Fibroblast of lung (primary cell): ENCODE data around the gene CD6.

Source experiments
- EZH2 ChIP-seq: IDR thresholded peaks from 2 replicates; pipeline ENCODE4 v1.5.1; 2012; ENCODE audit warnings: low read length, control low read depth, mild to moderate bottlenecking; ENCODE audit errors: missing control alignments
- TF ChIP-seq, protein P1 (sequence below), 2 donors: IDR thresholded peaks in 1 of 2; conservative IDR thresholded peaks in 1 of 2; 1 replicate in 1 of 2; 2 replicates in 1 of 2; pipeline ENCODE4 v1.5.1; 2011 to 2012; ENCODE audit warnings: low read length in 2 of 2, control low read depth in 1 of 2, inconsistent platforms in 1 of 2, low read depth in 1 of 2, mild to moderate bottlenecking in 1 of 2

DNA sequence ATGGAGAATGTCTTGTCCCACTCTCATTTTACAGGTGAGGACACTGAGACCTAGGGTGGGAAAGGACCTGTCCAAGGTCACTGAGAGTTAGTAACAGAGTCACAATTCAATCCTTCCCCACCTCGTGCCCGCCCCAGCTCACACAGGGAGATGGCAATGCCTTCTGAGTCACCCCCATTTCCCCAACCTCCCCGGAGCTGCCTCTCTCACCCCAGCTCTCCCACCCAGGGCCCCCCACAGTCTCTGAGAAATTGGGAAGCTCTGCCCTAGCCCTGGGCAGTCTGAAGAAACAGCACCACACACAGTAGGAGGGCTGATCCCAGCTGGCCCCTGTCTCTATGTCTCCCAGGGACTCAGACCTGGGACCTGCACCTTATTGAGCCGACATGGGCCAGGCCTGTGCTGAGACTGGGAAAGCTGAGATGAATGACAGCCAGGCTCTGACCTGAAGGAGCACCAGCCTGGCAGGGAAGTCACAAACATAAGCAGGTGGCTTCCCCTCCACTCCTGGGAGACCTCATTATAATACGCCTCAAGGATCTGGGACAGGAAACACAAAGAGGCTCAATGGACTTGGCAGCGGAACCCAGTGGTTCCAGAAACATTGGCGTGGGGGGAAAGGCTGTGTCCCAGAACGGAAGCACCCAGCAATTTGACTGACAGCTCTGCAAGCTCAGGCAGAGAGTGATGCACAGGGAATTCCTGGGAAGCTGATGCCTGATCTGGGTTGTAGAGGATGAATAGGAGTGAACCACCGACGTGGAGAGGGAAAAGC, 51.0 kb downstream of the CD6 start:
- TF ChIP-seq, protein P1, sequence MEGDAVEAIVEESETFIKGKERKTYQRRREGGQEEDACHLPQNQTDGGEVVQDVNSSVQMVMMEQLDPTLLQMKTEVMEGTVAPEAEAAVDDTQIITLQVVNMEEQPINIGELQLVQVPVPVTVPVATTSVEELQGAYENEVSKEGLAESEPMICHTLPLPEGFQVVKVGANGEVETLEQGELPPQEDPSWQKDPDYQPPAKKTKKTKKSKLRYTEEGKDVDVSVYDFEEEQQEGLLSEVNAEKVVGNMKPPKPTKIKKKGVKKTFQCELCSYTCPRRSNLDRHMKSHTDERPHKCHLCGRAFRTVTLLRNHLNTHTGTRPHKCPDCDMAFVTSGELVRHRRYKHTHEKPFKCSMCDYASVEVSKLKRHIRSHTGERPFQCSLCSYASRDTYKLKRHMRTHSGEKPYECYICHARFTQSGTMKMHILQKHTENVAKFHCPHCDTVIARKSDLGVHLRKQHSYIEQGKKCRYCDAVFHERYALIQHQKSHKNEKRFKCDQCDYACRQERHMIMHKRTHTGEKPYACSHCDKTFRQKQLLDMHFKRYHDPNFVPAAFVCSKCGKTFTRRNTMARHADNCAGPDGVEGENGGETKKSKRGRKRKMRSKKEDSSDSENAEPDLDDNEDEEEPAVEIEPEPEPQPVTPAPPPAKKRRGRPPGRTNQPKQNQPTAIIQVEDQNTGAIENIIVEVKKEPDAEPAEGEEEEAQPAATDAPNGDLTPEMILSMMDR (conservative IDR thresholded peaks at IDR 0.05 in 1 of 2, IDR thresholded peaks at IDR 0.05 in 1 of 2; ENCODE audit: low read depth in 1 of 2, low read length in 2 of 2) = no peak
- TF ChIP-seq EZH2 = no peak
